NCI-H1930 (cell line): ENCODE measurements around the gene OR52E8.

ENCODE experiments used
- DNase-seq, 2 experiments: peaks; one replicate each; lab custom pipeline; 2025; lab: John Stamatoyannopoulos, UW

Gene OR52E8

GRCh38 chr11:5807580-5807979 lies 49.9 kb downstream of the OR52E8 start:
- no peak for DNase-seq
